Peyer's patch (tissue), 4 donors: ENCODE measurements around the gene PACRG.

ENCODE experiments used
- POLR2A ChIP-seq, 2 donors: fragments of 450-650 bp; IDR thresholded peaks; one replicate each; pipeline ENCODE4 v1.5.1; 2017; ENCODE audit warnings: antibody characterized with exemption in 2 of 2, mild to moderate bottlenecking in 2 of 2, moderate library complexity in 2 of 2
- TF ChIP-seq, protein P1 (sequence below), 6 experiments: fragments of 450-650 bp in 4 of 6; fragments of 200-600 bp in 2 of 6; sonication (generic) in 1 of 6; IDR thresholded peaks; one replicate each; pipeline ENCODE4 v1.5.1; 2017 to 2019; ENCODE audit warnings: antibody characterized with exemption in 6 of 6, mild to moderate bottlenecking in 3 of 6, moderate library complexity in 1 of 6

DNA sequence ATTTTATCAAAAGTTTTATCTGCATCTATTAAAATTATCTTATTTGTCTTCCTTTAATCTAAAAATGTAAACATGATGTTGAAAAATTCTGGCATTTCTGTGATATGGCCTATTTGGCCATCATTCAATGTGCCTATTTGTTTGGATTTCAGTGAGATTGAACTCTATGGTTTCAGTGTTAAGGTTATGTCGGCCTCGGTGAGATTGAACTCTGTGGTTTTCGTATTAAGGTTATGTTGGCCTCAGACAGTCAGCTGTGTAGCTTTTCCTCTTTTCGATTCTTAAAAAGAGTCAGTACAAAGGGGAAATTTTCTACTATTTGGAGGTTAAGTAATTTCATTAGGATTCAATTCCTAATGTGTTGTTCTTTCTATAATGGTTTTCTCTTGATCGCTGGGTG lies 320.6 kb downstream of the PACRG start:
- TF ChIP-seq, protein P1, sequence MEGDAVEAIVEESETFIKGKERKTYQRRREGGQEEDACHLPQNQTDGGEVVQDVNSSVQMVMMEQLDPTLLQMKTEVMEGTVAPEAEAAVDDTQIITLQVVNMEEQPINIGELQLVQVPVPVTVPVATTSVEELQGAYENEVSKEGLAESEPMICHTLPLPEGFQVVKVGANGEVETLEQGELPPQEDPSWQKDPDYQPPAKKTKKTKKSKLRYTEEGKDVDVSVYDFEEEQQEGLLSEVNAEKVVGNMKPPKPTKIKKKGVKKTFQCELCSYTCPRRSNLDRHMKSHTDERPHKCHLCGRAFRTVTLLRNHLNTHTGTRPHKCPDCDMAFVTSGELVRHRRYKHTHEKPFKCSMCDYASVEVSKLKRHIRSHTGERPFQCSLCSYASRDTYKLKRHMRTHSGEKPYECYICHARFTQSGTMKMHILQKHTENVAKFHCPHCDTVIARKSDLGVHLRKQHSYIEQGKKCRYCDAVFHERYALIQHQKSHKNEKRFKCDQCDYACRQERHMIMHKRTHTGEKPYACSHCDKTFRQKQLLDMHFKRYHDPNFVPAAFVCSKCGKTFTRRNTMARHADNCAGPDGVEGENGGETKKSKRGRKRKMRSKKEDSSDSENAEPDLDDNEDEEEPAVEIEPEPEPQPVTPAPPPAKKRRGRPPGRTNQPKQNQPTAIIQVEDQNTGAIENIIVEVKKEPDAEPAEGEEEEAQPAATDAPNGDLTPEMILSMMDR (IDR thresholded peaks at IDR 0.05) = no peak
- no peak for TF ChIP-seq POLR2A (IDR thresholded peaks at IDR 0.05)
